Thyroid gland (tissue), 4 donors: Measurements from ENCODE around the gene KAZN. TPM values are rescaled to one million over a fixed set of nuclear protein-coding genes. Genes with fewer than 3 reads are reported as not detected.

ENCODE experiments used
- DNase-seq, 2 donors: peaks; one replicate each; pipeline ENCODE4 v3.0.0-alpha.2; 2019
- H3K27ac ChIP-seq, 3 donors: fragments of 200-600 bp; sonication (generic); 1 replicate in 2 of 3; 2 replicates in 1 of 3; pipeline ENCODE4 v1.5.1; 2016 to 2019; ENCODE audit warnings: mild to moderate bottlenecking in 1 of 3, moderate library complexity in 1 of 3
- H3K27me3 ChIP-seq: fragments of 200-600 bp; sonication (generic); one replicate; pipeline ENCODE4 v1.5.1; 2019
- H3K36me3 ChIP-seq, 2 donors: fragments of 200-600 bp; sonication (generic); one replicate each; pipeline ENCODE4 v1.5.1; 2016 to 2019
- H3K4me1 ChIP-seq, 2 donors: fragments of 200-600 bp; sonication (generic); one replicate each; pipeline ENCODE4 v1.5.1; 2017 to 2019
- H3K4me3 ChIP-seq, 3 donors: fragments of 200-600 bp; sonication (generic); replicated peaks in 1 of 3; 1 replicate in 2 of 3; 2 replicates in 1 of 3; pipeline ENCODE4 v1.5.1; 2016; ENCODE audit warnings: mild to moderate bottlenecking in 1 of 3
- H3K9me3 ChIP-seq: fragments of 200-600 bp; sonication (generic); one replicate; pipeline ENCODE4 v1.5.1; 2017
- POLR2A ChIP-seq, 2 donors: fragments of 450-650 bp; IDR thresholded peaks; one replicate each; pipeline ENCODE4 v1.6.1; 2017; ENCODE audit warnings: antibody characterized with exemption in 2 of 2, mild to moderate bottlenecking in 2 of 2, moderate library complexity in 1 of 2
- WGBS, 2 donors: methylation state at CpG; one replicate each; pipeline ENCODE4 v1.1.5; 2017; 5-methylcytosine and 5-hydroxymethylcytosine counted together
- intact Hi-C: fragments of 100-400 bp; cut with DNase I; formaldehyde crosslinking; loops from one replicate; pipeline ENCODE4 v1.15.1; 2023
- total RNA-seq, 4 donors: library from RNA; depleted of rRNA; stranded (reverse); fragments of >200 nt; gene quantifications; one replicate each; pipeline ENCODE4 v1.2.3, GENCODE V29; 2016
- TF ChIP-seq, protein P1 (sequence below), 6 experiments: fragments of 200-600 bp in 3 of 6; fragments of 450-650 bp in 3 of 6; sonication (generic) in 3 of 6; IDR thresholded peaks; one replicate each; pipeline ENCODE4 v1.5.1; 2016 to 2019; ENCODE audit warnings: antibody characterized with exemption in 6 of 6, mild to moderate bottlenecking in 2 of 6, inconsistent platforms in 1 of 6, moderate library complexity in 1 of 6

The KAZN gene
- total RNA-seq, 4 donors from 2014 or later: 14.8 to 28.6 (median 18.2) TPM

DNA sequence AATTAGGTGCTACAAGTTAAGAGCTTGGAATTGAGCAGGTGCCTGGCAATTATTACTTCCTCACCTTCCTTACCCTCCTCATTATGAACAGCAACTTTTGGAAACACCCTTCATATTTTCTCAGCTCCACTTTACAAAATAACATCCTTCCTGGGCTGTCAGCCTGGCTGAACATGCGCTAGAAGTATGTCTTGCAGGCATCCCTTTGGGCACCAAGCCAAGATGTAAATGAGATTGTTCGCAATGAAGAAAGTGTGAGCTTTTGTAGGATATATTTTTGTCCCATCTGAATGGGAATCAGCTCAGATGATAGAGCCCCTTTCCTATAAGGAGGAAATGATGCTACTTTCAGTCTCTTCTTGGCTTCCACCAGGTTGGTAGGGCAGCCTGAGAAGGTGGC is 245.9 kb downstream of the KAZN start:
- intact Hi-C loops: no loop called here
- TF ChIP-seq POLR2A (IDR thresholded peaks at IDR 0.05): no peak
- TF ChIP-seq, protein P1, sequence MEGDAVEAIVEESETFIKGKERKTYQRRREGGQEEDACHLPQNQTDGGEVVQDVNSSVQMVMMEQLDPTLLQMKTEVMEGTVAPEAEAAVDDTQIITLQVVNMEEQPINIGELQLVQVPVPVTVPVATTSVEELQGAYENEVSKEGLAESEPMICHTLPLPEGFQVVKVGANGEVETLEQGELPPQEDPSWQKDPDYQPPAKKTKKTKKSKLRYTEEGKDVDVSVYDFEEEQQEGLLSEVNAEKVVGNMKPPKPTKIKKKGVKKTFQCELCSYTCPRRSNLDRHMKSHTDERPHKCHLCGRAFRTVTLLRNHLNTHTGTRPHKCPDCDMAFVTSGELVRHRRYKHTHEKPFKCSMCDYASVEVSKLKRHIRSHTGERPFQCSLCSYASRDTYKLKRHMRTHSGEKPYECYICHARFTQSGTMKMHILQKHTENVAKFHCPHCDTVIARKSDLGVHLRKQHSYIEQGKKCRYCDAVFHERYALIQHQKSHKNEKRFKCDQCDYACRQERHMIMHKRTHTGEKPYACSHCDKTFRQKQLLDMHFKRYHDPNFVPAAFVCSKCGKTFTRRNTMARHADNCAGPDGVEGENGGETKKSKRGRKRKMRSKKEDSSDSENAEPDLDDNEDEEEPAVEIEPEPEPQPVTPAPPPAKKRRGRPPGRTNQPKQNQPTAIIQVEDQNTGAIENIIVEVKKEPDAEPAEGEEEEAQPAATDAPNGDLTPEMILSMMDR (IDR thresholded peaks at IDR 0.05): no peak

DNA sequence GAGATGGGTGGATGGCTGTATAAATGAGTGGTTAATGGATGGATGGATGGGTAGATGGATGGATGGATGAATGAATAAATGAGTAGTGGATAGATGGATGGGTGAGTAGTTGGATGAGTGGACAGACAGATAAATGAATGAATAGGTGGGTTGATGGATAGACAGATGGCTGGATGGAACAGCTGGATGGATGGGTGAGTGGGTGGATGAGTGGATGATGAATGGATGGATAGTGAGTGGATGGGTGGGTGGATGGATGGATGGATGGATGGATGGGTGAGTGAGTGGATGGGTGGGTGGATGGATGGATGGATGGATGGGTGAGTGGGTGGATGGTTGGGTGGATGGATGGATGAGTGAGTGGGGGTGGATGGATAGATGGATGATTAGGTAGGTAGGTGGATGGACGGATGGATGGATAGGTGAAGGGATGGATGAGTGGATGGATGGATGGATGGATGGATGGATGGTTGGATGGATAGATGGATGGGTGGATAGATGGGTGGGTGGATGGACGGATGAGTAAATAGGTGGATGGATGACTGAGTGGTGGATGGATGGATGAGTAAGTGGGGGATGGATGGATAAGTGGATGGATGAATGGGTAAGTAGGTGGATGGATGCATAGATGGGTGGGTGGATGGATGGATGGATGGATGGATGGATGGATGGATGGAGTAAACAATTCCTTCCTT is 246.6 kb downstream of the KAZN start:
- no peaks in the 10 kb centered on the region for H3K36me3 ChIP-seq
- H3K27me3 ChIP-seq: no peaks in the 10 kb centered on the region
- no peak overlapping the region for H3K4me3 ChIP-seq
- H3K9me3 ChIP-seq: no peaks in the 10 kb centered on the region
- no peak for DNase-seq
- H3K4me1 ChIP-seq: no peaks in the 10 kb centered on the region
- no peak overlapping the region for H3K27ac ChIP-seq
- no peak for TF ChIP-seq POLR2A (IDR thresholded peaks at IDR 0.05)
- TF ChIP-seq, protein P1 (IDR thresholded peaks at IDR 0.05): no peak
- intact Hi-C loops: no loop called here
- WGBS, 2 donors: 95 to 97% methylated on average over 2 of the region's 2 CpGs

More for the DNA sequence above, 245.9 kb downstream of the KAZN start:
- no peaks in the 10 kb centered on the region for H3K27me3 ChIP-seq
- H3K4me3 ChIP-seq: no peak overlapping the region
- no peaks in the 10 kb centered on the region for H3K9me3 ChIP-seq
- no peaks in the 10 kb centered on the region for H3K4me1 ChIP-seq
- no peak overlapping the region for H3K27ac ChIP-seq
- no peaks in the 10 kb centered on the region for H3K36me3 ChIP-seq
- WGBS, 2 donors: 63 to 72% methylated on average over 2 of the region's 2 CpGs
- no peak for DNase-seq

DNA sequence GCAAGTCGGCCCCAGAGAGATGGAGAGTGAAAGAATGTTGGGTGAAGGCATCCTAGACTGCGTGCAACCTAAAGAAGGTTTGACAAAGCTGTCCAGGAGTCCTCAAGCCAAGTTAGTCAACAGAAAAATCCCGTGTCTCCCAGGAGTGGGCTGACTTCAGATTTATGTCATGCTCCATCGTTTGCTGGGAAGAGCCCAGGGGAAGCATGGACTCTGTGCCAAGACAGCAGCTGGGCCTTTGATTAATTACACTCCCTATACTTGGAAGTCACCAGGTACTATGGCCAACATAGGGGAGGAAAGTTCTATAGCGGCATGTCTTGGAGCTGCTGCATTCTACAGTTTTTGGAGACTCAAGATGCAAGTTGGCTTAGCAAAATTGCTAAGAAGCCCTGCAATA is 247.4 kb downstream of the KAZN start:
- DNase-seq: no peak
- intact Hi-C loops: no loop called here
- TF ChIP-seq POLR2A (IDR thresholded peaks at IDR 0.05): no peak
- TF ChIP-seq, protein P1 (IDR thresholded peaks at IDR 0.05): no peak

DNA sequence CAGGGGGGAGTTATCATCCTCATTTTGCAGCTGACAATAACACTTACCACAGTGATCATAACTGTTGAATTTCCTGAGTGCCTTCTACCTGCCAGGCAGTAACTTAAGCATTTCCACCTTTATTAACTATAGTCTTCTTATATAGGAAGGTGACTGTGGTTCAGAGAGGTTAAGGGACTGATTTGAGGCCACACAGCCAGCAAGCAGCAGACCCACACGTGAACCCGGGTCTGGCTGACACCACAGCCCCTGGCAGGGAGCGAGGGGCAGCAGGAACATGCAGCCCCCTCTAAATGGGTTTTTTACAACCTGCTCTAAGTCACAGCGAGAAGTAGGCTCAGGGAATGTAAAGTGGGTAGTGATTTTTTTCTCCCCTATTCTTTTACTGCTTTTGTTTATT is 248.2 kb downstream of the KAZN start:
- no peak overlapping the region for H3K27ac ChIP-seq
- no peaks in the 10 kb centered on the region for H3K27me3 ChIP-seq
- TF ChIP-seq POLR2A (IDR thresholded peaks at IDR 0.05): no peak
- TF ChIP-seq, protein P1 (IDR thresholded peaks at IDR 0.05): no peak
- H3K4me1 ChIP-seq: peaks cover 0 to under 1% of the 10 kb centered on the region in 2 donors
- DNase-seq: no peak
- no peaks in the 10 kb centered on the region for H3K9me3 ChIP-seq
- no peaks in the 10 kb centered on the region for H3K36me3 ChIP-seq
- intact Hi-C loops: no loop called here
- 81 to 85% methylated on average over 4 of the region's 4 CpGs for WGBS, 2 donors
- H3K4me3 ChIP-seq: no peak overlapping the region

More for the DNA sequence above, 247.4 kb downstream of the KAZN start:
- Histone ChIP-seq H3K9me3 (no peaks in the 10 kb centered on the region), H3K36me3 (no peaks in the 10 kb centered on the region), H3K4me3 (no peak overlapping the region), H3K4me1 (no peaks in the 10 kb centered on the region), H3K27me3 (no peaks in the 10 kb centered on the region), H3K27ac (no peak overlapping the region)
- WGBS, 2 donors: 75 to 79% methylated on average over 5 of the region's 5 CpGs

DNA sequence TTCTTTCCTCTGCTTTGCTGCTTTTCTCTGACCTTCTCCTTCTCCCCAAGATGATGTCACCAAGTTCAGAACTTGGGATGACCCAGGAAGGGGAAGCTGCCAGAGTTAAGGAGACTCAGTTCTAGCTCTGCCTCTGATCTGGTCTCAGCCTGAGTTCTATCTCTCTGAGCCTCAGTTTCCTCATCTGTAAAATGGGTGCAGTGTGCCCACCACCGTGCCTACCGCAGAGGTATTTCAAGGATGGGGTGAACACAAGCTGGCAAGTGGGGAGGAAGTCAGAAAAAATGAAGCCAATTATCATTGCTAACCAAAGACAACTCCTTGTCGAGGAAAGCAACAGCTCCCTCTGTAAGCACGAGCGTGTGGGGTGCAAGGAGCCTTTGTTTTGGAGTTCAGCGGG is 249.7 kb downstream of the KAZN start:
- H3K9me3 ChIP-seq: no peaks in the 10 kb centered on the region
- no peak overlapping the region for H3K4me3 ChIP-seq
- no peaks in the 10 kb centered on the region for H3K36me3 ChIP-seq
- peaks cover 7% of the 10 kb centered on the region in 2 donors for H3K4me1 ChIP-seq
- H3K27me3 ChIP-seq: no peaks in the 10 kb centered on the region
- 89 to 94% methylated on average over 6 of the region's 6 CpGs for WGBS, 2 donors
- DNase-seq: no peak
- intact Hi-C loops: no loop called here
- TF ChIP-seq, protein P1 (IDR thresholded peaks at IDR 0.05): no peak
- no peak for TF ChIP-seq POLR2A (IDR thresholded peaks at IDR 0.05)
- H3K27ac ChIP-seq: no peak overlapping the region
